ENCODE measurements around the gene UQCRC1. TPM values are rescaled to one million over a fixed set of nuclear protein-coding genes. Genes with fewer than 3 reads are reported as not detected.

Gene UQCRC1
- total and polyA plus RNA-seq, 2 experiments from 2014 or later = 308 to 405 TPM

DNA sequence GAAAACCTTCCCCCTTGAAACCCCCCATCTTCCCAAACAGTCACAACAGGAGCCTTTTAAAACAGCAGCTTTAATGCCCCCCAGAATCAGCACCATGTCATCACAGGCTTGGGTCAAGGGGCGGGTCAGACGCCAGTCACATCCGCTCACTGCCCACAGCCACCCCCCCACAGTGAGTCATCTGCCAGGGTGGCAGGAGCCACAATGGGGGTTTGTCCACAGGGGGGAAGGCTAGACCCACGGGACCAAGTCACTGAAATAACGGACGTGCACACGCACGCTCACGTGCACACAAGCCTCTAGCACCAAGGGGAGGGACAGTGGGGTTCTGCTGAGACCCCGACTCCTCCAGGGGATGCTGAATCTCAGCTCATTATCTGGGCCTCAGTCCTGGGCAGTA lies 45.4 kb downstream of the UQCRC1 start:
- H3K4me2 ChIP-seq = no peak overlapping the region
- no peak for DNase-seq (ENCODE audit: low spot score)
- no peaks in the 10 kb centered on the region for H3K9me3 ChIP-seq (ENCODE audit: low read depth)
- H3K79me2 ChIP-seq = no peaks in the 10 kb centered on the region
- peaks cover 10% of the 10 kb centered on the region for H3K4me1 ChIP-seq (ENCODE audit: insufficient read depth)
- no peak overlapping the region for H3K27ac ChIP-seq
- no peak overlapping the region for H3K4me3 ChIP-seq
- TF ChIP-seq, protein P1, sequence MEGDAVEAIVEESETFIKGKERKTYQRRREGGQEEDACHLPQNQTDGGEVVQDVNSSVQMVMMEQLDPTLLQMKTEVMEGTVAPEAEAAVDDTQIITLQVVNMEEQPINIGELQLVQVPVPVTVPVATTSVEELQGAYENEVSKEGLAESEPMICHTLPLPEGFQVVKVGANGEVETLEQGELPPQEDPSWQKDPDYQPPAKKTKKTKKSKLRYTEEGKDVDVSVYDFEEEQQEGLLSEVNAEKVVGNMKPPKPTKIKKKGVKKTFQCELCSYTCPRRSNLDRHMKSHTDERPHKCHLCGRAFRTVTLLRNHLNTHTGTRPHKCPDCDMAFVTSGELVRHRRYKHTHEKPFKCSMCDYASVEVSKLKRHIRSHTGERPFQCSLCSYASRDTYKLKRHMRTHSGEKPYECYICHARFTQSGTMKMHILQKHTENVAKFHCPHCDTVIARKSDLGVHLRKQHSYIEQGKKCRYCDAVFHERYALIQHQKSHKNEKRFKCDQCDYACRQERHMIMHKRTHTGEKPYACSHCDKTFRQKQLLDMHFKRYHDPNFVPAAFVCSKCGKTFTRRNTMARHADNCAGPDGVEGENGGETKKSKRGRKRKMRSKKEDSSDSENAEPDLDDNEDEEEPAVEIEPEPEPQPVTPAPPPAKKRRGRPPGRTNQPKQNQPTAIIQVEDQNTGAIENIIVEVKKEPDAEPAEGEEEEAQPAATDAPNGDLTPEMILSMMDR (IDR thresholded peaks at IDR 0.05; ENCODE audit: poor library complexity) = no peak
- TF ChIP-seq EZH2 (IDR thresholded peaks at IDR 0.05; ENCODE audit: borderline replicate concordance) = no peak
- TF ChIP-seq EZH2phosphoT487 (IDR thresholded peaks at IDR 0.05; ENCODE audit: low read depth, severe bottlenecking, unreplicated experiment) = no peak
- H3K36me3 ChIP-seq (replicated peaks; ENCODE audit: insufficient read depth, low read depth) = no peaks in the 10 kb centered on the region
- no peak overlapping the region for H2AFZ ChIP-seq
- no peaks in the 10 kb centered on the region for H3K9me2 ChIP-seq (replicated peaks; ENCODE audit: insufficient read depth)
- WGBS (ENCODE audit: low lambda C conversion rate, missing lambda C conversion rate) = 83% methylated on average over 9 of the region's 10 CpGs
- no peaks in the 10 kb centered on the region for H3K27me3 ChIP-seq
- no peaks in the 10 kb centered on the region for H4K20me1 ChIP-seq (ENCODE audit: insufficient read depth, poor library complexity, severe bottlenecking)

DNA sequence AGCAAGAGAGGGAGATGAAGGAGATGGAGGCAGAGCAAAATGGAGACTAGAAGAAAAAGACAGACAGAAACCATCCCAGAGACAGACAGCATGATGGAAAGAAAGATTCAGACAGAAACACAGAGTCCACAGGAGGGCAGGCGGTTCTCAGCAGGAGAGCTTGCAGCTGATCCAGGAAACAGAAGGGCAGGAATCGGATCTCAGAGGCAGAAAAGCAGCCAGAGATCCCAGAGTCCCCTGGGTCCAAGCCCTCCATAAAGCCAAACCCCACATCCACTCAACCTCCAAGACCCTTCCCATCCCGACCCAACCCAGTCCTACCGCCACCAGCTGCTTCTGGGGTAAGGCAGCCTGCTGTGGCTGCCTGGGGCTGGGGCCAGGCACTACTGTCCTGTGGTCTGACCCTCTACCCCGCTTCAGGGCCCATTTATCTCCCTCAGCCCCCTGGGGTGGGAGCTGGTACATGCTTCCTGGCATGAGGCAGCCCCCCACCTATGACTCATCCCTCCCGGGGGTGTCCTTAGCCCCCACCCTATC lies 46.0 kb downstream of the UQCRC1 start, which contains the start of gene UCN2:
TSS of gene UCN2 (minus strand) at position 400 of the 537 bp plus-strand sequence. CDS start 657 bp downstream, outside the sequence.
- TF ChIP-seq, protein P1 (IDR thresholded peaks at IDR 0.05; ENCODE audit: poor library complexity) = no peak
- no peak for TF ChIP-seq EZH2 (IDR thresholded peaks at IDR 0.05; ENCODE audit: borderline replicate concordance)
- no peak for TF ChIP-seq EZH2phosphoT487 (IDR thresholded peaks at IDR 0.05; ENCODE audit: low read depth, severe bottlenecking, unreplicated experiment)
- H3K27ac ChIP-seq = no peak within 1 kb of the TSS
- WGBS (ENCODE audit: low lambda C conversion rate, missing lambda C conversion rate) = 83% methylated on average over 6 of the region's 6 CpGs

DNA sequence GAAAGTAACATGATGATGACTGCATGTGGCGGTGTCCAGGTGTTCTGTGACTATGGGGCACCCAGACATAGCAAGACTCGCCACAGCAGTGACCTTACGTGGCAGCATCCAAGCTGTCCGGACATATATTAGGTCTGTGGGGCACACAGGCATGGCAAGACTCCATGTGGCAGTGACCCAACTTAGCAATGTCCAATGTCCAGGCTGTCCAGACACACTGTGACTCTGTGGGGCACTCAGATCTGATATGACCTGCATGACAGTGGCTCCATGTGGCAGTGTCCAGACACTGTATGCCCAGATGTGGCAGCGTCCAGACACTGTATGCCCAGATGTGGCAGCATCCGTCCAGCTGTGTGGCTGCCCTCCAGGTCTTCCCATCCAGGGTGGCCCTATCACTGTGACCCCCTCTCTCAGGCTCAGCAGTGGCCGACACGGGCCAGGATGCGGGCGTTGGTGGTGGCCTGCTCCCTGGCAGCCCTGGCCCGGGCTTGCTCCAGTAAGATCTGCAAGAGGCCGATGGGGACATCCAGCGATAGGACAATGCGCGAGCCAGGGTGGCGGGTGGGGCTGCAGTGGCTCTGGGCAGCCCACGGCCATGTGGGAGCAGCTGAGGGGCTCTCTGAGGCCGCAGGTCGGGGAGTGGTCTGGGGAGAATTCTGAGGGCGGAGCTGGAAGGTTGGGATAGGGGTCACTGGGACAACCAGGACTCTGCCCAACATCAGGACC lies 46.9 kb downstream of the UQCRC1 start:
- Histone ChIP-seq H3K79me2 (no peaks in the 10 kb centered on the region), H4K20me1 (ENCODE audit: insufficient read depth, poor library complexity, severe bottlenecking) (no peaks in the 10 kb centered on the region), H3K27ac (no peak overlapping the region), H3K4me2 (no peak overlapping the region), H3K4me3 (no peak overlapping the region), H3K9me3 (ENCODE audit: low read depth) (no peaks in the 10 kb centered on the region), H3K36me3 (replicated peaks; ENCODE audit: insufficient read depth, low read depth) (no peaks in the 10 kb centered on the region), H3K27me3 (no peaks in the 10 kb centered on the region), H3K9me2 (replicated peaks; ENCODE audit: insufficient read depth) (no peaks in the 10 kb centered on the region), H3K4me1 (ENCODE audit: insufficient read depth) (peaks cover 10% of the 10 kb centered on the region), H2AFZ (no peak overlapping the region)
- TF ChIP-seq EZH2phosphoT487 (IDR thresholded peaks at IDR 0.05; ENCODE audit: low read depth, severe bottlenecking, unreplicated experiment) (no peak), EZH2 (IDR thresholded peaks at IDR 0.05; ENCODE audit: borderline replicate concordance) (no peak)
- TF ChIP-seq, protein P1 (IDR thresholded peaks at IDR 0.05; ENCODE audit: poor library complexity) = no peak
- WGBS (ENCODE audit: low lambda C conversion rate, missing lambda C conversion rate) = 98% methylated on average over 20 of the region's 20 CpGs
- DNase-seq (ENCODE audit: low spot score) = no peak

More for the DNA sequence above, 46.0 kb downstream of the UQCRC1 start, which contains the start of gene UCN2:
- Histone ChIP-seq H3K36me3 (replicated peaks; ENCODE audit: insufficient read depth, low read depth) (no peaks in the 10 kb centered on the region), H3K9me3 (ENCODE audit: low read depth) (no peaks in the 10 kb centered on the region), H3K79me2 (no peaks in the 10 kb centered on the region), H4K20me1 (ENCODE audit: insufficient read depth, poor library complexity, severe bottlenecking) (no peaks in the 10 kb centered on the region), H3K9me2 (replicated peaks; ENCODE audit: insufficient read depth) (no peaks in the 10 kb centered on the region), H3K4me1 (ENCODE audit: insufficient read depth) (peaks cover 10% of the 10 kb centered on the region), H3K4me3 (no peak within 1 kb of the TSS), H2AFZ (no peak within 1 kb of the TSS), H3K27me3 (no peaks in the 10 kb centered on the region), H3K4me2 (no peak within 1 kb of the TSS)
- no peak for DNase-seq (ENCODE audit: low spot score)
